DMS153 treated with DMSO at 0.1 percent for 48 hours (cell line): Measurements from ENCODE around the gene LIPA.
"Not testable (repeated sequence)": the region's sequence is repeated elsewhere in the genome, so short reads cannot be mapped to it uniquely, and the experiment has no call there.

Experiments
- DNase-seq: peaks from one replicate; lab custom pipeline; 2025; ENCODE audit not compliant: unreplicated experiment; lab: John Stamatoyannopoulos, UW

LIPA gene

DNA sequence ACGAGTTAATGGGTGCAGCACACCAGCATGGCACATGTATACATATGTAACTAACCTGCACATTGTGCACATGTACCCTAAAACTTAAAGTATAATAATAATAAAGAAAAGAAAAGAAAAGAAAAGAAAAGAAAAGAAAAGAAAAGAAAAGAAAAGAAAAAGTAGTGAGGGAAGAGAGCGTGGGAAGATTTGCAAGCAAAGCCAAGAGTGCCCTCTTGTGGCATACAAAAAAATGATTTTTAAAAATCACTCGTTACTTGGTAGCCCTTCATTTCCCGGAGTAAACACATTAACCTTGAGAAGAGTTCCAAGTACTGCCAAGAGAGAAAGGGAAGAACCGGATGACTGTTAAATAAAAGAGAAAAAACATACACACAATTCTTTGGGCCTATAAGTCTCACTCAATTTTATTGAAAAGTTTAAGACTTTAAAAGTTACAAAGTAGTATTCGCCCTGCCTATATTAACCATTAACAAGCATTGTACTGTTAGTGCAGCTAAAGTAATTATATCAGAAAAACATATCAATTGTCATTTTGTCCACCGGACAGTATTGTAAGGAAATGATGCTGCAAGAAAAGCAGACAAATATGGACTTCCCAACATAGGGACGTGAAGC lies 38.3 kb downstream of the LIPA start:
- DNase-seq: peak; percentile 22

DNA sequence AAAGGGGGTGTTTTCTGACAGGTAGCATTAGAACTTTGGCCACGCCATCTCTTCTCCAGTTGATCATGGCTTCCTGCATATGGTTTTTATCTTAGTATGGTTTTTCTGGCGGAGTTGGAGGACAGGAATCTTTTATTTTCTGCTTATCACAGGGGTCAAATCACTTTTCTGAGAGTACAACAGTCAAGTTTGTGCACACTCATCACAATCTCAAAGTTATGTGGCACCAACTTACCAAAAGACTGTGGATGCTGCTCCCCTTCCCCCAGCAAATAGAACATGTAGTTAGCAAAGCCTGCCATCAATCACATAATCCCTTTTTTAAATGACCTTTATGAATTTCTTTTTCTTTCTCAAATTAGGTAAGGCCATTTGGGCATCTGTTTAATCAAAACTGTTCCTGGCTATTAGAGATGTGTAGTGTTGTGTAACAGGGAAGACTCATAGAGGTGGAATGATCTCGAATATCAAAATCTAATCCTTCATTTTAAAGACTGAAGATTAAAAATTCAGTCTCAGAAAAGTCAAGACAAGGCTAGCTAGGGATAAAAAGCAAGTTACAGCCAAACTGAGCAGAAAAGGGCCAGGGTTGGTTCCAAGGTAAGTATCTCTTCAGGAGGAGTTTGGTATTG lies 40.7 kb downstream of the LIPA start:
- DNase-seq: no peak

DNA sequence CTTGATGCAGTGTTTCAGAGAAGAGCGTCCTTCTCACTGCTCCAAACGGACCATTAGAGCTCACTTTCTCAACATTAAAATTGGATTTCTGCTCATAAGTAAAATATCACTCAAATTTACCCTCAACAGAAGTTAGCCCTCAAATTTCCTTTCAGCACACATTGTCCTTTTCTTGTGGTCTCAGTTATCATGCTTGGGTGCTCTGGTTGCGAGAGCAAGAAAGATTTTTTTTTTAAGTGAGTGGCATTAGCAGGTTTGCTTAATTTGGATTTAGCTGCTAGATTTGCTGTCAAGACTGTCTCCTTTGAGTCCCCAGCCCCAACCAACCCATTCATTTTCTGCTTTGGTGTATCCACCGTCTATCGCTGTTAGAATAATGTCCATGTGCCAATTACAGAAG lies 41.9 kb downstream of the LIPA start:
- no peak for DNase-seq

DNA sequence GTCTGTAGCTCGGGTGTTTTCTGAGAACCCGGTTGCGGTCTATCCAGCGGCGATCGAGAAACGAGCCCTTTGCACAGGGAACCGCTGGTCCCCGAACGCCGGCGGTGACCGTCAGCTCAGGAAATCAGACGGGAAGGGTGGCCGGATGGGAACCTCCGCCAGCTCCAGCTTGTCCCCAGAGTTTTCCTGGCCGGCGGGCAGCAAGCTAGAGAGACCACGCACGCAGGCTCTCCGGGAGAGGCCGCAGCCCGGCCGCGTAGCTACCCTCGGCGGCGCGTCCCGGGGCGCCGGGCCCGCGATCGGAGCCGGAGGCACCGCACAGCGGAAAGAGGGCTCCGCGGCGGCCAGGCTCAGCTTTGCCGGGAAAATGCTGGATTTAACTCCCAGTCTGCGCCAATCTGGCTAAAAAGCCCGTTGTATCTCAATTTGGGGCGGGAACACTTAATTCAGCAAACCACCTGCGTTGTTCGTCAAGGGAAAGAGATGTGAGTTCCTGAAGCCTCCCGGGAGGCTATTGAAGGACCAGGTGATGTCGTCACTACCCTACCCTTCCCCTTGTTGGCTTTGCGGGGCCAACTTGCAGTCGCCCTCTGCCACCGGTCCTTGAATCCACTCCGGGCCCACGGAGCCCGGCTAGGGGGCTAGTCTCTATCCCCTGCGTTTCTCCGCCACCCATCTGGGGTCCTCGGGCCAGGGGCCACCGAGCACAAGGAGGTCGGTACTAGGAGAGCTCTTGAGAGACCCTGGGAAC lies 43.6 kb downstream of the LIPA start:
- DNase-seq: no peak

DNA sequence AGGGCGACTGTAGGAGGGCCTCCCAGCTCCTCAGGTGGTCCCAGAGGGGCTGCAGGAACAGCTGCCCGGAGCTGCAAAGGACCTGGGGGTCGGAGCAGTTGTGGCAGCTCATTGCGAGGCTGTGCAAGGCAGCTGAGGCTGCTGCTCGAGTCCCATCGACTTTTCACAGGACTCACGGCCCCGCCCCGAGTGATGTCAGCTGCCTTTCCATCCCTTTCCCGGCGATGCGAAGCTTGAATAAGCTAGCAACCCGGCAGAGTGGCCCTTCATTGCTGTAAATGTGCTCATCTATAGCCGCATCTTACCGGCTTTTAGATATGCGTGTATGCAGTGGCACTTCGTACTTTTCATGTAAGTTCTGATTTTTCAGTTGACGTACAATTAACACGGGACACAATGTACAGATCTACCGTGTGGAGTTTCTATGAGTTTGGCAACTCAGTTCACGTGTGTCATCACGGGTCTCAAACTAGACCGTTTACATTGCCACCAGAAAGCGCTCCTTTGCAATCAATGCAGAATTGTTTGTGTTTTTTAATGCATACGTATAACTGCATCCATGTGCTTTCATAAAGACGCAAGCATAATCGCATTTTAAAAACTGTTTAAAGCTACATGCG lies 44.3 kb downstream of the LIPA start, which contains the start of gene CH25H:
Gene CH25H, minus strand, starts transcription at position 137 of the 620 bp plus-strand sequence. Its CDS starts 25 bp downstream, at position 112.
- DNase-seq: peak; percentile 45

DNA sequence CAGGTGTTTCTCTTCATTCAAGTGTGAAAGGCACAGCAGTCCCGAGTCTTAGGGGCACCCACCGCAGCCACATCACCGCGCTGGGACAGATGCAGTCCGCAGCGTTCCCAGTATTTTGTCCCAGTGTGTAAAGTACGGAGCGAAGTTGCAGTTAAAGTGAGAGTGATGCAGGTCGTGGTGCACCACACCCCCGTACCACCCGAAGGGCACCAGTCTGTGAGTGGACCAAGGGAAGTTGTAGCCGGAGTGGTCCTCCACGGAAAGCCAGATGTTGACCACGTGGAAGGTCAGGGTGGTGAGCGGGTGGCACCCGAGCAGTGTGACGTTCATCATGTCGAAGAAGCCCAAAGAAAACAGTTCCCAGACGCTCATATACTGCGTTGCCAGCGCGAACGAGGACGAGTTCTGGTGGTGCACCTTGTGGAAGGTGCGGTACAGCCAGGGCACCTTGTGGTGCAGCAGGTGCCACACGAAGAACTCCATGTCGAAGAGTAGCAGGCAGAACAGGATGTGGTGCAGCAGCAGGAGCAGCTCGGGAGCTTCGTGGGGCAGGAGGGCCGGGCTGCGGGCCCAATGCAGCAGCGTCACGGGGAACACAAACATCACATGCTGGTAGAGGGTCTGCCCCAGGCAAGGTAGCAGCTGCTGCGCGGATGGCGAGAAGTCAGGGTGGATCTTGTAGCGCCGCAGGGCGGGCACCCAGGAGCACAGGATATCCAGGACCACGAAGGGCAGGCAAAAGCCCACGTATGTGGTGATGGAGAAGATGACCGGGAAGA lies 45.0 kb downstream of the LIPA start:
- DNase-seq: no peak

DNA sequence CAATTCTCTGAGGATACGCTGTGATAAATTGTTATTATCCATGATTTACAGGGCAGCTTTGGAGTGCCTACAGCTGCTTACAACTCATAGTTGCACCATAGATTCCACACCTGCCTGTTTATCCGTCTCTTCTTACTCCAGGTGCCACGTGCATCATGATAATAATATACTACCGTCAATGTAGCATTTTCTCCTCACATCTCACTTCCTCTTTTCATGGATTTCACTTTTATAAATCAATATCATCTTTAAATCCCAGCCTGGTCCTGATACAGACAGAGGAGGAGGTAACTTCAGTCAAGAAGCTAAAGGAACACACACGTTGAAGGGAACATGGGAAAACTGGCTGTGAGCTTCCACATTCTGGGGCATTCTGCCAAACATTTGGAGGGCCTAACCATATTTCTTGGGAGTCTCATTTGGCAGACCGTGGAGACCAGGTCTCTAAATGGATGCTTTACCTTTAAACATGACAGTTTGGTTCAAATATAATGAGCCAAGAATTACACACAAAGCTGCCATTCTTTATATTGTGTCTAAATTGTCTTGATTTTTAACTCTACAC lies 46.9 kb downstream of the LIPA start:
- DNase-seq: no peak

DNA sequence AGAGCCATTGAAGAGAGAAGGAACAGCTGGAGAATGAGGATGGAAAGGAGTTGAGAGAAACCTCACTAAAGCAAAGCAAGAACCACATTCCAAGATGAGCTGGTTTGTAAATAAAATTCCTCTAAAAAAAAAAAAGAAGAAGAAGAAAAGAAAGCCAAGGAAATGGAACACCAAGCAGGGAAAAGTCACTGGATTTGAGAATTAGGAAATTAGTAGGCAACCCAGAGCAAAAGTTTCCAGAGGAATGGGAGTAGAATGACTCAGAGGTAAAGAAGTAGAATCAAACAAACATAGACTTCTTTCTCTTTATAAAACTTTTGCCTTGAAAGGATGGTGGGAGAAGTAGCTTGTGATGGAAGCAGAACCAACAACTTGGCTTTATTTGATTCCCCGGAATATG lies 48.3 kb downstream of the LIPA start:
- no peak for DNase-seq

DNA sequence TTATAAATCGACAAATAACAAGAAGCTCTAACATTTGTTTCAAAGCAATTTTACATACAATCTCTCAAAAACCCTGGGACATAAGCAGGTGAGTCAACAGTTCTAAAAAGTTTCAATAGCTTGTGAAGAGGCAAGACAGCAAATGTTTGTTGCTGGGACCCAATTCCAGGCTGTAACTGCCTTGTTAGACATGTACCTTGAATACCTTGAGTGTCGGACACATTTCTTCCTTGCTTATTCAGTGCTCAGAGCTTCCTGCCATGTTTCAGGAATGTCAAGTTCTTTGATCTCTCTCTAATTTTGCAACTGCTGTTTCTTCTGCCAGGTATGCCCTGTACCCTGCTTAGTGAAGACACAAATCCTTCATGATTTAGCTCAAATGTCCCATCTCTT lies 49.5 kb downstream of the LIPA start:
- no peak for DNase-seq

DNA sequence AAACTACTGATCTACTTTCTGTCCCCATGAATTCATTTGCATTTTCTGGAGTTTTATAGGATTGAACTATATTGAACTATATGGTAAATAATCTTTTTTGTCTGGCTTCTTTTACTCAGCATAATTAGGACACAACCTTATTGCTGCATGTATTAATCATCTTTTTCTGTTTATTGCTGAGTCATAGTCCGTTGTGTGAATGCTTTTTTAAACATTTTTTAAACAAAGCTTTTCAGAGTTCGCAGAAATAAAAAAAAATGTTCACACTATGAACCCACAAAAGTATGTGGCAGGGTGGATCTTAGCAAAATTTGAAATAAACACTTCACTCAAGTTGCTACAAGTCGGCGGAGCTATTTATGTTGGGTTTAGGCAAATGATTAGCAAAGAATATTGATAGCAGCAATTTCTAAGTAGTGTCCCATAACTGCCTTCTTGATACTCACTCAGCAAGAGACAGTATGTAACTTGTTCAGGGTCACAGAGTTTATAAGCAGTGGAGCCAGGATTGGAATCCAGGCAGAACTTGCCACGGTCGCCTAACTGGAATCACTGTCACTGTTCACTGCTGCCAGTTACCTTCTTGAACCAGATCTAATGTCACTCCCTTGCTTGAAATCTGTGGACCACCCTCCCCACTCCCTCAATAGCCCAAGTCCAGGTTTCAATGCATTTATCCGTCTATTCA lies 50.1 kb downstream of the LIPA start:
- DNase-seq: no peak

DNA sequence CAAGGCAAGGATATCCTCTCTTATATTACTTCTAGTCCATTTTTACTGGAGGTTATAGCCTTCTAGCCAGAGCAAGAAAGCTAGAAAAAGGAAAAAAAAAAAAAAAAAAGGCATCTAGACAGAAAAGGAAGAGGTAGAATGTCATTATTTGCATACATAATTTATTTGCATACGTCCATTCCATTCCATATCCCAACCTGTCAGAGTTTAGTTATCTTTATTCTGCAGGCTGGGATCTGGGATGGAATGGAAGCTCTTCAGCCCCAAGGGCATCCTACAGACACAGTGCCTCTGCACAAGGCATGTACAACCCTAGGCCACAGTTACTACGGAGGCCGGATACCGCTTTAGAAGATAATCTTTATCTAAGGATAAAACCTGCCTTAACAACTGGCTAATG lies 54.1 kb downstream of the LIPA start:
- no peak for DNase-seq

DNA sequence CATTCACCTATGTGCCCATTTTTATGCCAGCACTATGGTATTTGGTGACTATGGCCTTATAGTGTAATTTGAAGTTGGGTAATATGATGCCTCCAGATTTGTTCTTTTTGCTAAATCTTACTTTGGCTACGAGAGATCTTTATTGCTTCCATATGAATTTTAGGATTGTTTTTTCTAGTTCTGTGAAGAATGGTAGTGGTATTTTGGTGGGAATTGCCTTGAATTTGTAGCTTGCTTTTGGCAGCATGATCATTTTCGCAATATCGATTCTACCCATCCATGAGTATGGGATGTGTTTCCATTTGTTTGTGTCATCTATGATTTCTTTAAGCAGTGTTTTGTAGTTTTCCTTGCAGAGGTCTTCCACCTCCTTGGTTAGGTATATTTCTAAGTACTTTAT lies 60.3 kb downstream of the LIPA start:
- DNase-seq: not testable (repeated sequence)

DNA sequence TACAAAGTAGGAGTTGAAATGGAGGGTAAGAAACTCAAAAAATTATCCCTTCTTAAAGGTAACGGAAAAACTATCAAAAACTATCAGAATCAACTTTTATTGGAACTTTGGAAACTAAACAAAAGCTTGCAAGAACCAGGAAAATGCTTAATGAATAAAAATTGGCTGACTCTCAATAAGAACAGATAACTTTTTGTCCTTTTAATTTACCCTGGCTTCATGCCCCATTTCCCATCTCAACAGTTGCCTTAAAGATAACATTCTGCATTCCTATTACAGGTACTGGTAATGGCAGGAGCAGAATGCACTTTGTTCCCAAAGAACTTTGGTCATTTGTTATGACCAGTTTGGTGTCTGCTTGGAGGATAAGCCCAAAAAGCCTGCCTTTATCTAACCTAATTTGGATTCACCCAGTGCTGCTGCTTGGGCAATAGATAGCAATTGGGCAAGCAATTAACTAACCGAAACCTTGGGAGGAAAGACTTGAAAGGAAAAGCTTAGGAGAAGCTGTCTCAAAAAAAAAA lies 62.3 kb downstream of the LIPA start:
- no peak for DNase-seq

DNA sequence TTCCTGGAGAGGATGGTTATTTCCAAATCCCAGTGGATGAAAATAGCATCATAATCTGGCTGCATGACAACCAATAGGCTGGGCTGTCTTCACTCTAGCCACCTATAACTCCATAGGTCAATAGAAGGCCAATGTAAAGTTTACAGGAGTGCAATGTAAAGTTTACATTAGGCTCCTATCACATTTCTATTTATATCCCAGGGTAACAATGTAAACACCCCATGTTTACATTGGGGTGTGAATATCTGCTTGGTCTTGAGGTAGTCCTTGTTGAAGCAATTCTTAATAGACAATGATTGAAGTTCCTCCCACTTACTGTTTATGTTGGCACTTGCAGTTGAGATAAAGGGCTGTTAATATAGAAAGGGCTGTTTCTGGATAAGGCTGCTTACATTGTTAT lies 65.9 kb downstream of the LIPA start:
- DNase-seq: no peak

DNA sequence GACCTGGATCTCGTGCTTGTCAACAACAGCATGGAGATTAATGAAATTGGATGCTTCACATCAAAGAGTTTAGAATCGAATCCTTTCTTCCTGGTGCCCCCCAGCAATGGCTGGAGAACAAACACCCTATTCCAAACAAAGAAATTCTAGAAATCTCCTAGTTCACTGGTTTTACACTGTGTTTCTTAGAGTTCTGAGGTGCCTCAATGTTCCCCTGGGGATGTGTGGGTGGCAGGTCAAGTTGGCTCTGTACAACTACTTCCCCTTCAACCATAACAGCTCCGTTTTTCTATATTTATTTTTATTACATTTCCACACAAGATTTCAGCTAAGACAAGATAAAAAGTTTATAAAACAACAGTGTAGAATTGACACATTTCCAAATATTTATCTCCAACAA lies 66.9 kb downstream of the LIPA start:
- DNase-seq: no peak

DNA sequence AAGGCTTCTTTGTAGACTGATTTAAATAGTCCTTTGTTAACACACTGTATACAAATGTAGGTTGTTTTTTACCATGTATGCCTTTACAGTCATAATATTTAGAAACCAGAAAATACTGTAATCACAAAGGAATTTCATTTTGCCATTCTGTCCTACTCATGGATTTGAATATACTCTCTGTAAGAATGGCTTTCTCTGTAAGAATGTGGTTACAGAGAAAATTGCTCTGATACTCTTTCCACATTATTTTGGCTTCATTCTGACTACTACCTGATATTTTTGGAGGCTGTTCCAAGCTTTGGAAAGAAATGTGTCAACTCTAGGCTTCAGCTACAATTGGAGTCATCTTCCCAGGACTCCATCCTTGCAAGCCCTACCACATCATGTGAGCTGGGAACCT lies 68.0 kb downstream of the LIPA start:
- DNase-seq: no peak

DNA sequence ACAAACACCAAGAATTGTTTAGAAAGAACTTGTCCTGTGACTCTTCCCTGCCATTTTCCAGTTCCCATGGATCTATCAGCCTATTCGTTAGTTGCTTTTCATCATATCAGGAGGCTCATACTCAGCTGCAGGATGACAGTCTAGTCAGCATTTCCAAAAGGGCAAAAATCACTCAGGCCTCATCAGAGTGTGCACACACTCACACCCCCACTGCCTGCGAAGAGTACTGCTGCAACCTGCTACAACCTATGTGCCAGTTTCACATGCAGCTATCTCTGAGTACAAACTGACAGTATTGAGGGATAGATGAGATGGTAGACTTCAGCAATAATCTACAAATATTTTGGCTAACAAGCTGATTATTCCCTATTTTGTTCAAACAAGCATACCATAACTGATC lies 68.7 kb downstream of the LIPA start:
- DNase-seq: no peak

DNA sequence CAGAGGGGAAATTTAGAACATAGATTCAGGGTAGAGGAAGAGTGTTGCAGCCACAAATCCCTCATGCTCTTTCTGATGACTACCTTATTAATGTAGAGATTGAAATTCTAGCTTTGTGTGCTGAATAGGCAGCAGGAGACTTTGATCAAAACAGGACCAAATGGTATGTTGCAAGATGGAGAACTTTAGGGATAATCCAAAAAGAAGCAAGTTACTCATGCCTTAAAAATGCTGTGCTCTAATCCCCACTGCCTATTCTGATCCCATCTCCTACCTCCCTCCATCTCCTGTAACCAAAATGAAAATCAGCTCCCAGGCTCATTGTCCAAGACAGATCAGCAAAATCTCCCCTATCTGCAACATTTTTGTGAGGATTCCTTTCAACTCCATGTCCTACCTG lies 75.8 kb downstream of the LIPA start:
- DNase-seq: no peak

DNA sequence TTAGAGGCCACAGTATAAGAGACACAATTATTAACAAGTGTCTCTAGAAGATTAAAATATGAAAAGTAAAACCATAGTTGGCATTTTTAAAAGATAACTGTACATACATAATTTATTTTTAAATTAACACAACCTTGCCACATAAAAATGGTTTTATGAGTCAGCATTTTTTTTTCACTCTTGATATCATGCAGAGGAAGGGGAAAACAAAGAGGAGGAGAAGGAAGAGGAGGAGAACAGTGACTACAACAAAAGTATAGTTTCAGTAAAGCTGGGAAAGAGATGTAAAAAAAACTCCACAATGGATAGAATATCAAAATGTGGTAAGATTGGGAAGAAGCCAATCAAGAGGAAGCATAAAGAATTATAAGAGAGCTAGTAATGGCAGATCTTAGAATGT lies 78.5 kb downstream of the LIPA start:
- DNase-seq: no peak

DNA sequence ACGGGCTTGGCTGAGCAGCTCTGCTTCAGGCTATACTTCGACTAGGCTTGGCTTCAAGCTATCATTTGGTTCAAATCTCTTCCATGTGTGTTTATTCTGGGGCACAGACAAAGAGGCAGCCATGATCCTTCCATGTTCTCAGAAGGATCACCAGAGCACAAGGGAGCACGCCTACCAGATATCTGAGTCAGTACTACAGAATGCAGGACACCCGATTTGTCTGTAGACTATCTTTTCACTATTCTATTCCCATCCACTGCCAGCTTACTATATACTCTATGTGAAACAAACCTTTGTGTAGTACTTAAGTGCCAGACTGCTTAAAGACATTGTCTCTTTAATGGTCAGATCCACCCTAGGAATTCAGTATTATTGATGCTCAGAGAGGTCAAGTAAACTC lies 79.6 kb downstream of the LIPA start:
- DNase-seq: no peak
